HG03460 (cell line): ENCODE results near the gene CDC20.
A peak's percentile ranks its signal among the peaks of the same experiment; 100 is the strongest.

Source experiments
- ATAC-seq: cut with Tn5 transposase; IDR thresholded peaks from one replicate; pipeline ENCODE4 v1.9.1; 2021; ENCODE audit not compliant: unreplicated experiment

CDC20 gene

DNA sequence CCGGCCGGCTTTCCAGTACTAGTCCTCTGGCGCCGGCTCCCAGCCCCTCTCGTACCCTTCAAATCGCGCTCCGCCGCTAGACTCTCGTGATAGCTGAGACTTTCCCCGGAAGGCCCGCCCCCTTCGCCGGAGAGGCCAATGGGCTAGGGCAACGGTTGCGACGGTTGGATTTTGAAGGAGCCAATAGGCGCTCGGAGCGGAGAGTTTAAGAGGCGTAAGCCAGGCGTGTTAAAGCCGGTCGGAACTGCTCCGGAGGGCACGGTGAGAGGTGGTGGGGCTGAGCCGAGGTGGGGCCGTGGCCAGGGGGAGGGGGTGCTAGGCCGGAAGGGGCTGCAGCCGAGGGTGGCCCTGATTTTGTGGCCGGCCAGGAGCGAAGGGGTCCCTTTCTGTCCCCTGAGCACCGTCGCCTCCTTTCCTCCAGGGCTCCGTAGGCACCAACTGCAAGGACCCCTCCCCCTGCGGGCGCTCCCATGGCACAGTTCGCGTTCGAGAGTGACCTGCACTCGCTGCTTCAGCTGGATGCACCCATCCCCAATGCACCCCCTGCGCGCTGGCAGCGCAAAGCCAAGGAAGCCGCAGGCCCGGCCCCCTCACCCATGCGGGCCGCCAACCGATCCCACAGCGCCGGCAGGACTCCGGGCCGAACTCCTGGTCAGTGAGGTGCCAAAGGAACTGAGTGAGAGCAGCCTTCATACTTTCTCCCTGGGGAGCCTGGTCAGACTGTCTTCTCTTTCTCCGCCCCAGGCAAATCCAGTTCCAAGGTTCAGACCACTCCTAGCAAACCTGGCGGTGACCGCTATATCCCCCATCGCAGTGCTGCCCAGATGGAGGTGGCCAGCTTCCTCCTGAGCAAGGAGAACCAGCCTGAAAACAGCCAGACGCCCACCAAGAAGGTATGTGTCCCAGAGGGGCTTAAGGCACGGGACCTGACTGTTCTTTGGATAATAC is at the start of gene CDC20:
CDC20 (plus strand) TSS at position 236 of the 948 bp plus-strand sequence; CDS start at position 471, 235 bp downstream.
- ATAC-seq = peak; percentile 96

DNA sequence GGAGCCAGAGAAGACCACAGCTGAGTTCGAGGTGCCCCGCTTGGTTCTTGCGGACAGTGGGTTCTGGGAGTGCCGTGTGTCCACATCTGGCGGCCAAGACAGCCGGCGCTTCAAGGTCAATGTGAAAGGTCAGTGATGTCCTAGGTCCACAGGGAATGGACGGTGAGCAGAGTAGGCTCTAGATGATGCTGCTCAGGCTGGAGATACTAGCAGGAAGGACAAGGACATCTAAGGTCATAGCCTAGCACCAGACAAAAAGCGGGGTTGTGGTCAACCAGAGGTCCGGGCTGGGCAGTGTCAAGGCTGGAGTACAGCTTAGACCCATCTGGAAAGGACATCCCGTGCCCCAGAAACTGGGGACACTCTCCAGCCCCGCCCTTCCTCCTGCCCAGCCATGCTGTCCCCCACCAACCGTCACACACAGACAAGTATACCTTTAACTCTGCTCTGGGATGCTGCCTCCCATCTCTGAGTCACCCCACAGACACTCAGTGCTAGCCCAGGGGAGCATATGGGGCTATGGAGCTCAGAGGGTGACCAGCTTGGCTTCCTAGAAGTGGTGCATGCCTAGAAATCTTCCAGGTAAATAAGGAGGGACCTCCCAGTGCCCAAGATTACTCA is 49.3 kb upstream of the CDC20 start:
- ATAC-seq = no peak

DNA sequence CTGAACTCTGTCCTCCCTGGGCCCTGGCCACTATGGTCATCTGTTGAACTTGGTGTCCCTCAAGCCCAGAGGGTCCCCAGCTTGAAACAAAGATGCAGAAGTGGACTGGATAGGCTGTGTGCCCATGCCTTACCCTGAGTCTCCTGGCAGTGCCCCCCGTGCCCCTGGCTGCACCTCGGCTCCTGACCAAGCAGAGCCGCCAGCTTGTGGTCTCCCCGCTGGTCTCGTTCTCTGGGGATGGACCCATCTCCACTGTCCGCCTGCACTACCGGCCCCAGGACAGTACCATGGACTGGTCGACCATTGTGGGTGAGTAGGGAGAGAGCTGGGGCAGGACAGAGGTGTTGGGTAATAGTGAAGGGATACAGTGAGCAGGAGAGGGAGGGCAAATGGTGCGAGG is 47.3 kb upstream of the CDC20 start:
- no peak for ATAC-seq

DNA sequence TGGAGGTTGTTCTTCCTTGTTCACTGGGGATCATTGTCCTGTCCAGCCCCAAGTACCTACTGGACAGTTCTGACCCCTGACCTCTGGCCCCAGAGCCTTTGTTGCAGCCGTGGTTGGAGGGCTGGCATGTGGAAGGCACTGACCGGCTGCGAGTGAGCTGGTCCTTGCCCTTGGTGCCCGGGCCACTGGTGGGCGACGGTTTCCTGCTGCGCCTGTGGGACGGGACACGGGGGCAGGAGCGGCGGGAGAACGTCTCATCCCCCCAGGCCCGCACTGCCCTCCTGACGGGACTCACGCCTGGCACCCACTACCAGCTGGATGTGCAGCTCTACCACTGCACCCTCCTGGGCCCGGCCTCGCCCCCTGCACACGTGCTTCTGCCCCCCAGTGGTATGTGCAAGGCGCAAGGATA is 46.6 kb upstream of the CDC20 start:
- no peak for ATAC-seq

DNA sequence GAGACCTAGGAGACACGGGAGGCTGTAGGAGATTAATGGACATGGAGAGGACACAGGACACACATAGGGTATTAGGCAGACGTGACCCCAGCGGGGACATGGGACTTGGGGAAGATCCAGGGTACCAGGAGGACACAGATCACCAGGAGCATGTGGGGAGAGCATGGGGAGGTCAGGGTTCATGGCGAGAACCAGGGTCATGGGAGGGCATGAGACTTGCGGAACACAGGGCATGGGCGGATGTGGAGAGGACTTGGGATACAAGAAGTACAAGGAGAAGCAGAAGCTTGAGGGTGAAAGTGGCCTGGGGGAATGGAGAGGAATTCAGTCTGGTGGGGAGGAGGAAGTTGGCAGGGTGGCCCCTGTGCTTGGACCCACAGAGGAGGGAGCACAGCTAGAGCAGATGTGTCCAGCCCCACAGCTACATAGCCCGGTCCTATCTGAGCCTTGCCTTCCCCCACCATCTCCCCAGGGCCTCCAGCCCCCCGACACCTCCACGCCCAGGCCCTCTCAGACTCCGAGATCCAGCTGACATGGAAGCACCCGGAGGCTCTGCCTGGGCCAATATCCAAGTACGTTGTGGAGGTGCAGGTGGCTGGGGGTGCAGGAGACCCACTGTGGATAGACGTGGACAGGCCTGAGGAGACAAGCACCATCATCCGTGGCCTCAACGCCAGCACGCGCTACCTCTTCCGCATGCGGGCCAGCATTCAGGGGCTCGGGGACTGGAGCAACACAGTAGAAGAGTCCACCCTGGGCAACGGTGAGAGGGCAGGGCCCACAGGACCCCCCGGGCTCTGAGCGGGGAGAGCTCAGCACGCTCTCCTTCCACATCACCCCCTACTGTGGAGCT is 45.9 kb upstream of the CDC20 start:
- ATAC-seq = no peak

DNA sequence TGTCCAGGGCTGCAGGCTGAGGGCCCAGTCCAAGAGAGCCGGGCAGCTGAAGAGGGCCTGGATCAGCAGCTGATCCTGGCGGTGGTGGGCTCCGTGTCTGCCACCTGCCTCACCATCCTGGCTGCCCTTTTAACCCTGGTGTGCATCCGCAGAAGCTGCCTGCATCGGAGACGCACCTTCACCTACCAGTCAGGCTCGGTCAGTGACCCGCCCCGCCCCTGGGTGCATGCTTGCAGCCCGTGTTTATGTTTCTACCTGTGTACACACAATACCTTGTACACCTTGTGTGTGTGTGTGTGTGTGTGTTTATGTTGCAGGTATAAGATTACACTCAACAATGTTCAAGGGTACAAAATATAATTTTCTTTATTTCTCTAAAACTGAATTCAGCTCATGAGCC is 45.0 kb upstream of the CDC20 start:
- ATAC-seq = no peak

DNA sequence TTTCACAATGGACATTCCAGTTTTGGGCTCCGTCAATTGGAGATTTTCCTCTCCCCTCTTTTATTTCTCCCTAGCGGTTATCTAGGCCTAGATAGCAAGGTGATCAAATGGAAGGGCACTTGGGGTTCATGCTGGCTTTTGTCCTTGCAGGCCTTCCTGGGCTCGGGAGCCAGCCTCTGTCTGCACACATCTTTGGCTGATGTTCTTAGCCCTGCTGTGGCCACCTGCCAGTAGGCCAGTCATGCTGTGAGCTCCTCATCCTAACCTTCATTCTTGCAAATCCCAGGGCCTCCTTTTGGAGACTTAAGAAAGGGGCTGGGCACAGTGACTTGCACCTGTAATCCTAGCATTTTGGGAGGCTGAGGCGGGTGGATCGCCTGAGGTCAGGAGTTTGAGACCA is 44.5 kb upstream of the CDC20 start:
- no peak for ATAC-seq

DNA sequence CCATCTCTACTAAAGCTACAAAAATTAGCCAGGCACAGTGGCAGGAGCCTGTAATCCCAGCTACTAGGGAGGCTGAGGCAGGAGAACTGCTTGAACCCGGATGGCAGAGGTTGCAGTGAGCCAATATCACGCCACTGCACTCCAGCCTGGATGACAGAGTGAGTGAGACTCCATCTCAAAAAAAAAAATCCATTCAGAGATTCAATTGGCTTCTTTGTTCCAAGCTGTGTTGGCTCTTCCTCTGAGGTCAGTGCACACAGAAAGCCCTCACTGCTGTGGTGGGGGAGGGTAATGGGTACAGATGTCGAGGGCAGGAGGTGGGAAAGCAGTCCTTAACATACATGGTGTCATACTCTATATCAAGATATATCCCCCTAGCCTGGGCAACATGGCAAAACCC is 43.3 kb upstream of the CDC20 start:
- ATAC-seq = no peak

DNA sequence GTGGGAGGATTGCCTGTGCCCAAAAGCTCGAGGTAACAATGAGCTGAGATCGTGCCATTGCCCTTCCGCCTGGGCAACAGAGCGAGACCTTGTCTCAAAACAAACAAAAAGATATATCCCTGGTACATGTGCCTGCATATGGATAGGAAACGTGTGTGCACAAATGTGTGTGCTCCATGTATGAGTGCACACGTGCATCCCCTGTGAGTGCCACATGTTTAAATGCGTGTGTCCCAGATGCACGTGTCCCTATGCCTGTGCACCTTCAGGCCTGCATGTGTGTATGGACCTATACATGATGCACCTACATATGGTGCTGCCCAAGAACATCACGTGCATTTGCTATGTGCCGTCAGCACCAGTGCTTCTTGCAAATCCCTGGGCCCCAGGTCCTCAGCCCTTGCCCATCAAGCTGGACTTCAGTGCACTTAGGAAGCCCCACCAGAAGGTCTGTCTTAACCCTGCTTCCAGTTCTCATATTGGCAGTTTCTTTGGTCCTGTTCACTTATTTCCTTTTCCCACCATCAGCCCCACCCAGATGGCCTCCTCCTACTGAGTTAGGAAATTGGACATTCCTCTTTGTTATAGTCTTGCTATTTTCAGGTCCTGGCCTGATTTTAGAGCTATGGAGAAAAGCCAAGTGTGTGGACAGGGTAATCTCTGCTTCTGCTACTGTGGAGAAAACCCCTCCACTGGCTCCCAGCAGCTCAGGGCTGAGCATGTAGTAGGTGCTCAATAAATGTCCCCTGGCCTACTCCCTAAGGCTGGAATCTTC is 42.6 kb upstream of the CDC20 start:
- no peak for ATAC-seq

DNA sequence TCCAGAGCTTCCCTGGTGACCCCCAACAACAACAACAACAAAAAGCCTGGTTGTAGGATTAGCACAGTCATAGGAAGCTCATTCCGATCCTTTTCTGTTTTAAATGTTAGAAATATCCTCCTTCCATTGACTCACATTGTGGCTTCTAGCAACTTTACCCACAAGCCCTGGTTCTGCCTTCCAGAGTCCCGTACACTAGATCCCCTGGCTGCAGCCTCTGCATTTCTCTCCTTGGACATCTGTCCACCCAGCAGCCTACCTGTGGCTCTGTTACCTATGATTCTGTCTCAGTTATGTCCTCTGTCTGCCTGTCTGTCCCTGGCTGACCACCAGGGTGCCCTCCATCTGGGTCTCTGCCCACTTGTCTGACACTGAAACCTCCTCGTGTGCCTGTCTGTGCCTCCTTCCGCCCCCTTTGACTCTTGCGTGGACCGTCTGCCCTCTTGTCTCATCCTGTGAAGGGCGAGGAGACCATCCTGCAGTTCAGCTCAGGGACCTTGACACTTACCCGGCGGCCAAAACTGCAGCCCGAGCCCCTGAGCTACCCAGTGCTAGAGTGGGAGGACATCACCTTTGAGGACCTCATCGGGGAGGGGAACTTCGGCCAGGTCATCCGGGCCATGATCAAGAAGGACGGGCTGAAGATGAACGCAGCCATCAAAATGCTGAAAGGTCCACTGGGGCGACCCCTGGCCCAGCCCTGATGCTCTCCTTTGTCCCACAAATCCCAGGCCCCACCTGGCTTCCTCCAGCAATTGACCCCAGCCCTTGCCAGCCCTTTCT is 41.9 kb upstream of the CDC20 start:
- ATAC-seq = no peak

DNA sequence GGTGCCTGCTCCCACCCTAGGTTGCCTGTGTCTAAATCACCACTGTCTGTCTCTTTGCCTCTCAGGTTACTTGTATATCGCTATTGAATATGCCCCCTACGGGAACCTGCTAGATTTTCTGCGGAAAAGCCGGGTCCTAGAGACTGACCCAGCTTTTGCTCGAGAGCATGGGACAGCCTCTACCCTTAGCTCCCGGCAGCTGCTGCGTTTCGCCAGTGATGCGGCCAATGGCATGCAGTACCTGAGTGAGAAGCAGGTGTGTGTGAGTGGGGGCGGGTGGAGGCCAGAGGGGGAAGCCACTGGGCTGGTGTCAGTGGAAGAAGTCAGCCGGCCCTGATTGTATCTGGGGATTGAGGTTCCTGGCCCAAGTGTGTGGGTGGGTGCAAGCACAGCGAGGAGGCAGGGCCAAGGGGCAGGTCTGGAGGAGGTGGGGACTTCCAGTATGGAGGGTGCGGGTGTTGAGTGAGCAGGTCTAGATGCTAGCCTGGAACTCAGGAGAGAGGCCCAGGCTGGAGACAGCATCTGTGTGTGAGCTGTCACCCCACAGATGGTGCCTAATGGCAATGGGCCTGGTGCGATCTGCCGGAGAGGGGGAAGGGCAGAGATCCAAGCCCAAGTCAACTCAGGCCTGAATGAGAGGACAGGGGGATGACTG is 40.8 kb upstream of the CDC20 start:
- ATAC-seq = no peak

DNA sequence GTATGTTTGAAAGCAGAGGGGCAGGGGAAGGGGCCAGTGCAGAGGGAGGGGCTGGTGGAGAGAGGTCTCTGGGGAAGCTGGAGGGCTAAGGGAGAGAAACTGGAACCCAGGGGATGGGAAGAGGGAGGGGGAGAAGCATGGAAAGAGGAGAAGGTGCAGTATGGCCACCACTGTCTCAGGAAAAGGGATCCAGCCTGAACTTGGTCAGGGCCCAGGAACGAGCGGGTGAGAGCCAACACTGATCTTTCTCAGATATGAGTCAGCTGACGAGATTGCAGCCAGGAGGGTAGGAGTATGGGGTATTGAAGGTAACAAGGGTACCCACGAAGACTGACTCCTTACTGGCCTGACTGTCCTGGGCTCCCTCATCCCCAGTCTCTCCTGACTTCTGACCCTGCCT is 40.0 kb upstream of the CDC20 start:
- no peak for ATAC-seq

DNA sequence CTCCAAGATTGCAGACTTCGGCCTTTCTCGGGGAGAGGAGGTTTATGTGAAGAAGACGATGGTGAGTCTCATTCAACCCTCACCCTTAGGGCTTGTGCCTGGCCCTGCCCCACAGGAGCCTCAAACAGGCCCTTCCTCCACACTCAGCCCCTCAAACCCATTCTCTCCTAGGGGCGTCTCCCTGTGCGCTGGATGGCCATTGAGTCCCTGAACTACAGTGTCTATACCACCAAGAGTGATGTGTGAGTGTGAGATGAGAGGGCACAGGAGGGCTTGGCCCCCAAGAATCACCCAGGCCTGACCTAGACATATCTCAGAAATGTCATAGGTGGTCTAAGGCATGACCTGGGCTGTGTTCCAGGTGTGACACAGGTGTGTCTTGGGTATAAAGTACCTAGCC is 39.5 kb upstream of the CDC20 start:
- no peak for ATAC-seq

DNA sequence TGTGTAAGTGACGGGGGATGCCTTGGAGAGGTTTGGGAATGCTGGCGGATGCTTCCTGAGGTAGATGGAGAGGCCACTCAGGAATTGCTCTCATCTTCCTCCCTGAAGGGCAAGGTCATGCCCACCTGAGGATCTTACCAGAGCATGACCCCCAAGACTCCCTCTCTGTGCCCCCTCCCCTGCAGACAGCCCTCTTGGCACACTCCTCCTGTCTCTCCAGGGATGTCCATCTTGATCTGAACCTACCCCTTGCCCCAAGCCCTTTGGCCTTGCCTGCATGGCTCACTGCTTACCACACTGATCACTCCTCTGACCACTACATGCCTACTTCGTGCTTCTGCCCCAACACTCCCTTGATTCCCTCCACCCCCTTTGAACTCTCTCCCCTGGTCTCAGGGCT is 39.0 kb upstream of the CDC20 start:
- ATAC-seq = no peak

DNA sequence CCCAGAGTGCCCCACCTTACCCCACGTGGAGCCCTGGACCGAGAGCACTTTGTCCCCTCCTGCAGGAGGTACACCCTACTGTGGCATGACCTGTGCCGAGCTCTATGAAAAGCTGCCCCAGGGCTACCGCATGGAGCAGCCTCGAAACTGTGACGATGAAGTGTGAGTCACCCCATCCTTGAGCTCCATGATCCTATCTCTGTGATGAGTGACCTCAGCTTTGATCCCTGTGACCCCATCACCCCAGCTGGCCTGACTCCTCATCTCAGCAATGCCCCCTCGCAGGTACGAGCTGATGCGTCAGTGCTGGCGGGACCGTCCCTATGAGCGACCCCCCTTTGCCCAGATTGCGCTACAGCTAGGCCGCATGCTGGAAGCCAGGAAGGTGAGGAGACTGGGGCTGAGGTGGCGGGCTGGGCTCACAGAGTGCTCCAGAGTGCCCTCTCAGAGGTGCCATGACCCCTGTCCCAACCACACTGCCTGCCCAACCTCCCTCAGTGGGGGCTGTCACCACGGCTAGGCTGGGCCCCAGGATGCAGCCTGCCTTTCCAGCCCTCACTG is 37.4 kb upstream of the CDC20 start:
- ATAC-seq = no peak

DNA sequence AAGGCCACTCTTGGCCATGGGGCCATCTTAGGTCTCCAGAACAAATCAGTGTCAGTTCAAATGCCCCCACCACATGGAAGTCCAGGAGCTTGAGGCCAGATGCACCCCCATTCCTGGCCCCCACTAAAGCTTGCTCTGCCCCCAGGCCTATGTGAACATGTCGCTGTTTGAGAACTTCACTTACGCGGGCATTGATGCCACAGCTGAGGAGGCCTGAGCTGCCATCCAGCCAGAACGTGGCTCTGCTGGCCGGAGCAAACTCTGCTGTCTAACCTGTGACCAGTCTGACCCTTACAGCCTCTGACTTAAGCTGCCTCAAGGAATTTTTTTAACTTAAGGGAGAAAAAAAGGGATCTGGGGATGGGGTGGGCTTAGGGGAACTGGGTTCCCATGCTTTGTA is 36.3 kb upstream of the CDC20 start:
- ATAC-seq = no peak

DNA sequence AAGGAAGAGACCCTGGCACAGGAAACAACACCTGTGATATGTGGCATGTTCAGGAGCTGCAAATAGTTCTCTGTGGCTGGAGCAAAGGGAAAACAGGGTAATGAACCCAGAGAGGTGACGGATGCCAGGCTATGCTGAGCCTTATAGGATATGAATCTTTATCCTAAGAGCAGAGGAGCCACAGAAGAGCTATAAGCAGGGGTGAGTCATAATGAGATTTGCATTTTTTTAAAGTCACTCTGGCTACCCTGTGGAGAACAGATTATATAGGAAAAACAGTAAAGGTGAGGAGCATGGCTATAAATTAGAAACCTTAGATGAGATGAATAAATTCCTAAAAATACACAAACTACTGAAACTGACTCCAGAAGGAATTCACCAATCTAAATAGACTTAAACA is 34.0 kb upstream of the CDC20 start:
- no peak for ATAC-seq

DNA sequence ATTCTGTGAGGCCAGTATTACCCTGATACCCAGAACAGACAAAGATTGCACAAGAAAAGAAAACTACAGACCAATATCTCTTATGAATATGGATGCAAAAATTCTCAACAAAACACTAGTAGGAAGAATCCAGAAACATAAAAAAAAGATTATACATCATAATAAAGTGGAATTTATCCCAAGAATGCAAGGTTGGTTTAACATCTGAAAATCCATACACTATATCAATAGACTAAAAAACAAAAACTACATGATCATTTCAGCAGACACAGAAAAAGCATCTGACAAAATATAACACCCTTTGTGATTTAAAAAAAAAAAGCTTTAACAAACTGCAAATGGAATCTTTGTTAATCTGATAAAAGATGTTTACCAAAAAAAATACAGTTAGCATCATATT is 33.4 kb upstream of the CDC20 start:
- ATAC-seq = no peak
